Ecto neural progenitor cell (in vitro differentiated cells): ENCODE data around the gene WWC2.
A peak's percentile ranks its signal among the peaks of the same experiment; 100 is the strongest.

Experiments
- DNase-seq: peaks from one replicate; pipeline ENCODE4 v3.0.0-alpha.2; 2018; ENCODE audit warnings: low spot score

The WWC2 gene

DNA sequence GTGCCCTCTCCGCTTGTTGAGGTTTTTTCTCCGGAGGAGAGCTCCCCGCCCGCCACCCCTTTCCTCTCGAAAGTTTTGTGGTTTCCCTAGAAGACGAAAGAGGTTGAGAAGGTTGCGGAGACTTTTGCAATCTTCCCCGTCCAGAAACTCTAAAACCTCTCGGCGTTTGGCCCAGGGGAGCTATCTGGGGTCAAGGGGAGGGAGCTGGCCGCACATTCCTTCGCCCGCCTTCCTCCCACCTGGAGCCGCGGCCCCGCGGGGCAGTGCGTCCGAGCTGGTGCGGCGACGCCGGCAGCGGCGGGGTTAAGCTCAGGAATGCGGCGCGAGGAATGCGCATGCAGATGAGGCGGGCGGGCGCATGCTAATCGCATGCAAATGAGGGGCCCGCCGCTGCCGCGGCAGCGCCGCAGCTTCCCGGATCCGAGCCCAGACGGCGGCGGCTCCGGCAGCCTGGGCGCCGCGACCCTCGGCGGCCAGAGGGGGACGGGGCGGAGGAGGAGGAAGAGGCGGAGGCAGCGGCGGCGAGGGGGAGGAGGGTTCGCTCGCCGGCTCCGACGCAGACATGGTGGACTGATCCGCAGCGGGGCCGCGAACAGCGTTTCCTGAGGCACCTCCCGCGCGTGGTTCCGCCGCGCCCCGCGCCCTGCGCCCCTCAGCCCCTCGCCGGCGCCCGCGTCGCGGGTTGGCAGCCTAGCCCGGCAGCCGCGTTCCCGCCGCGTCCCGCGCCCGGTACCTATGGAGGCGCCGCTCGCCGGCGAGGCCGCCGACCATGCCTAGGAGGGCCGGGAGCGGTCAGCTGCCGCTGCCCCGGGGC is at the start of gene WWC2:
Gene WWC2, plus strand, starts transcription at position 535 of the 814 bp plus-strand sequence. Its CDS starts 235 bp downstream, at position 770.
- peak; percentile 96 for DNase-seq

DNA sequence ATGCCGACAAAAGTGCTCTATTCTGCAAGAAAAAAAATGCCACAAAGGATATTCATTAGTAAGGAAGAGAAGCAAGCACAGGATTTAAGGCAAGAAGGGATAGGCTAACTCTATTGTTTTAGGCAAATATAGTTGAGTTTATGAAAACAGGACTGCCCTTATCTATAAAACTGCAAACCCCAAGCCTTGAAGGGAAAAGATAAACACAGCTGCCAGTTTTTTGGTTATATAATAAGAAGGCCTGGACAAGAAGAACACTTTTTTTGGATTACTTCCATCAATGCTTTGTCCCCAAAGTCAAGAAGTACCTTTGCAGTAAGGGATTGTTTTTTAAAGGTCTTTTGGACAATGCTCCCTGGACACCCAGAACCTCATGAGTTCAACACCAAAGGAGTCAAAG is 45.4 kb upstream of the WWC2 start:
- DNase-seq, result no peak

- DNase-seq, result no peak
These were observed 41.8 kb upstream of the WWC2 start for GRCh38 chr4:183057255-183057654.

DNA sequence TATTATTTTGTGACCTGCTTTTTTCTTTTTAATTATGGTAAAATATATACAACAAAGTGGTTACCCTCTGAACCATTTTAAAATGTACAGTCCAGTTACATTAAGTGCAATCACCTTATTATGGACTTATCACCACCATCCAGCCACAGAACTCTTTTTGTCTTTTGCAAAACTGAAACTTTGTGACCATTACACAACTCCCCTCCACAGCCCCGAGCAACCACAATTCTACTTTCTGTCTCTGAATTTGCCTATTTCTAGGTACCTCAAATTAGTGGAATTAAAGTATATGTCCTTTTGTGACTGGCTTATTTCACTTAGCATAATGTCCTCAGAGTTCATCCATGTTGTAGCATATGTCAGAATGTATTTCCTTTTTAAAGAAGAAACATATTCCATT is 39.3 kb upstream of the WWC2 start:
- no peak for DNase-seq

DNA sequence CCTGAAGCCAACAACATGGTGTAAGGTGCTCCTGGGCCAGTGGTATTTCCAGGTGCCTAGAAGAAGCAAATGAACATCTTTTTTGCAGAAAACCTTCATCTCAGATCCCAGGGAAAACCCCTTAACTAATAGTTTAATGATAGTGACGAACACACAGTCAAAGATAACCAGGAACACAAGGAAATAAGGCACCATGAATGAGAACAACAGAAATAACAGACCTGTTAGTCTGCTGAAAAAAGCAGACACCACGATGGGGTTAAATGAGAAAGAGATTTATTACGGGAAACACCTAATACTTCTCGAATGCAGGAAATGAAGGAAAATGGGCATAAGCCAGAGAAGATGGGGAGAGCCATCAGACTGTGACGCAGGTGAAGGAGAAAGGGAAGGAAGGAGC is 30.6 kb upstream of the WWC2 start:
- no peak for DNase-seq

GRCh38 chr4:183071222-183071621 is 27.8 kb upstream of the WWC2 start:
- DNase-seq, result no peak

DNA sequence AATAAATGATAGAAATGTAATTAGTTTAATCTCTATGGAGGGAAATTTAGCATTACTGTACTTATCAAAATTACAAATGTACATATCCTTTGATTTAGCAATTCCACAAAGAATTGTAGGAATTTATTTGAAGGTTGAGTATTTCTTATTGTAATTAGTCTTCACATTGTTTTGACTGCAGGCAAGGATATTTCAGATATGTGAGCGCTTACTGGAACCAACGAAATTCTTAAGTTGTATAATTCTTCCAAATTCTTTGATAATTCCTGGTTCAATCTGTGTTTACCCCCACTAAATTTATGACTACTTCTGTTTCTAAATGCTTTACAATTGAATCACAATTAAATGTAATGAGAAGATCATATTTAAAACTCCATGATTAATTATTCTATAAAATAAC is 26.9 kb upstream of the WWC2 start:
- DNase-seq, result no peak

- no peak for DNase-seq
These were observed 25.3 kb upstream of the WWC2 start for GRCh38 chr4:183073838-183074145.

GRCh38 chr4:183074288-183074990 is 24.6 kb upstream of the WWC2 start:
- no peak for DNase-seq

- no peak for DNase-seq
These were observed 20.4 kb upstream of the WWC2 start for GRCh38 chr4:183078634-183079033.

DNA sequence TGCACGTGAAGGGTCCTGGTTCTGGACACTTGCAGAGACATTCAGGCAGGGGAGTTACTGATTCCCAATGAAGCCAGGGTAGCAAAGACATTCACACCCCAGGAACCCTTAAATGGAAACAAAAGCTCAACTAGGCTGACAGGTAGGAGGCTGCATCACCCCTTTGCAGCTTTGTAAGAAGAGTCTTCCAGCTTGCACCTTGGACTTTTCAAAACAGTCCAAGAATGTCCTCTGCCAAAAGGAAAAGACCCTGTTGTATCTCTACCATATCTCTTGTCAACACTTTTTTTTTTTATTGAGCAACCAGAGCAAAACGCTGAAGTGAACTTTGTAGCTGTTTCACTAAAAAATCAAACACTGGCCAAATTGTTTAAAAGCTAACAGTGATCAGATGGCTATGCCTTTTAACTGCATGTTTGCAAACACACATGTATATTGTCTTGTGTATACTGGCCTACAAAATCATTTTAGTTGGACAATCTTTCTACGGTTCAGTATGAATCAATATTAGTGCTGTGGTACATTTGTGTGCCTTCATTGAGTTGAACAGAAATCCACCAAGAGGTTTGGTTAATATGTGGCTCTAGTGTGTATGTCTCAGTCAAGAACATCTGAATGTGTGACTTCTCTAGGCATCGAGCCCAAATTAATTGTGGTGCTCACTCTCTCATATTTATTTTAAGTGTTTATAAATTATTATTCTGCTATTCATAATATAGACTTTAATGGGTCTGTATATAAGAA is 18.5 kb upstream of the WWC2 start:
- DNase-seq, result no peak

- no peak for DNase-seq
These were observed 18.0 kb upstream of the WWC2 start for GRCh38 chr4:183081116-183081469.

GRCh38 chr4:183082053-183082452 is 17.0 kb upstream of the WWC2 start:
- DNase-seq, result no peak

DNA sequence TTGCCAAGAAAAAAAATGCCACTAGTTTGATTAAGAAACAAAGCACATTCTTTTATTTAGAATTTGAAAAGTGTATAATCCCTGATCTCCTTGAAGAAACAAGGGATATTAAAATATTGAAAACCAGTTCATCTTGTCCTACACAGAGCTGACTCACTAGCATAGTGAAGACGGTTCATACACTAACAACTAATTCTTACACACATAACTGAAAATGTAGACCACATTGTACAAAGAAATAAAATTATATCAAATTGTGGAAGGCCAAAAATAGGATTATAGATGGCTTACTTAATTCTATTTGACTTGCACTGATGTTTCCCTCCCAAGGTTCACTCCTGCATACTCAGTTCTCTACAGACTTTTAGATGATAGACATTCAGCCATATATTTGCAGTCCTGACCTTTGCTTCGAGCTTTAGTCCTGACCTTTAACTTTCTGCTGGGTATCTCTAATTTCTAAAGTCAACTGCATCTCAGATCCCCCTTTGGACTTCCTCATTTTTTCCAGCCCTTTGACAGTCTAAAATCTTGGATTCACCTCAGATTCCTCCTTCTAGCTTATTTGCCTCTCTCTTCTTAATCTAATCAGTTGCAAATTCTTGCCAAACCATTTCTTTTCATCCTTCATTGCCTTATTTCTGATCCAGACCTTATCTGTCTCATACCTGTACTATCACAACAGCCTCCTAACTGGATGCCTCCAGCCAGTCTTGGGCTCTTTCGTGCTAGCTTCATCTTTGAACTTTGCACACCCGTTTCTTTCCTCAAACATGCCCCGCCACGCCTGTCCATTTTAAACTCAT is 4.5 kb upstream of the WWC2 start:
- no peak for DNase-seq

DNA sequence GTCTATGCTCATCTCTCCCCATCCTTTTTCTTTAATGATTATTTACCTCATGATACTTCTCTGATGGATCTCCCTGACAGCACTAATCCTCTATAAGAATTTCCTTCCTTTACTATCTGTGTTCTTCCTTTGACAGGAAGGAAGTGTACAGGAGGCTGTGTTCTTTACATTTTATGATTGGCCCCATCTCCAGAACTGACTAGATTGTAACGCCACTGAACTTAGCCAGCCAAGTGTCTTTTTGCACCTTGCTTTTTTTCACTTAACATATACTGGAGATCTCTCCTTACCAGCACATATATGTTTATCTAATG is 3.9 kb upstream of the WWC2 start:
- no peak for DNase-seq

DNA sequence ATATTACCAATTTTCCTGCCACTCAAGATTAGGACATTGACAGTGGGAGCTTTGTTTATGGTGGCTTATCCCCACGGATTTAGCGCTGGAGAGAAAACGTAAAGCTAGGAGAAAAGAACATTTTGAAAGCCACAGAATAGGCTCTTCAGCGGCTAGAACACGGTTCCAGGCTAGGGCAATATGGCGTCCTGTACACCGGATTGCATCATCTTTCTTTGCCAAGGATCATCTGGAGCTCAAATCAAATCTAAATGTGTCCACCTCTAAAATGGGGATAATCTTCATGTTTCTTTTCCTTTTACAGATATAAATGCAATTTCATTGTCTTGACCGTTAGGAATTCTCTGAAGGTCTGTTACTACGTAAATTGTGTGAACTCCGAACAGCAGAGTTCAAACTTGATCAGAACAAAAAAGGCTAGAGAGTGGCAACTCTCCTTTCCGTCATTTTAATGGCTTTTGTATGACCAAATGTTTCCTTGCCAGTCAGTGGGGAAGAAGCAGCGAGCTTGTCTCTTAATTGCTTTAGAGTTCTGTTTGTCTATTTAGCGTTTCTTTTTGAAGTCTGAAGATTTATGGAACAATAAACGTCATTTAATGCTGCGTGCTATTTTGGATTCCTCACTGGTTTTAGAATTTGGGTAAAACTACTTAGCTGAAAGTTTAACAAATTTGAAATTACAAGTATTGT is 2.6 kb upstream of the WWC2 start:
- no peak for DNase-seq

GRCh38 chr4:183097231-183098018 is 1.6 kb upstream of the WWC2 start:
- peak; percentile 69 for DNase-seq

DNA sequence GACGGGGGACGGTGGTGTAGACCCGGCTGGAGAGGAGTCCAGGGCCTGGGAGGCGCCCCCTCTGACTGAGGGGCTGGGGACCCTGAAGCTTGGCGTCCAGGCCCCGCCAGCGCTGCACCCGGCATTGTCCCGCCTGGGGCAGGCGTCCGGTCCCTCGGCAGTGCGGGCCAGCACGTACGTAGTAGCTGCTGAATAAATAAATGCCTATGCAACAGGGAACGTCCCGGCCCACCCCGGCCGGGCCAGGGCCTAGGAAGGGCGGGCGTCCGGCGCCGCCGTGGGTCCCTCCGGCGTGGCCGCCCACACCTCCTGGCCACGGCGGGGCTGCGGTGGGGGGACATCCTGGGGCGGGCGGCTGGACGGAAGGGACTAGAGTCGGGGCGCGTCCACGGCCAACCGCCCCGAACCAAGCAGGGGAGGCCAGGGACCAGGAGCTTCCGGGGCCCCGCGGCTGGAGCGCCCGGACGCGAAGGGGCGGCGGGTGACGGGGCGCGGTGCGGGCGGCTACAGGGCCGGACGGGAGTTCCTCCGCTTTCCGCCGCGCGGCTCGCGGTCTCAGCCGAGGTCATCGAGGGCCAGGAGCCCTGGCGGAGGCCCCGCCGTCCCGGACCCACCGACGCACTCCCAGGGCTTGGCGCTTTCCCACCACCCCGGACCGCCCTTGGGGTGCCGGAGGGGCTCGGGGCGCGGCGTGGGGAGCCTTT is 886 bp upstream of the WWC2 start:
- no peak for DNase-seq

GRCh38 chr4:183099537-183100297 is 660 bp downstream of the WWC2 start:
- DNase-seq, result peak; percentile 81

DNA sequence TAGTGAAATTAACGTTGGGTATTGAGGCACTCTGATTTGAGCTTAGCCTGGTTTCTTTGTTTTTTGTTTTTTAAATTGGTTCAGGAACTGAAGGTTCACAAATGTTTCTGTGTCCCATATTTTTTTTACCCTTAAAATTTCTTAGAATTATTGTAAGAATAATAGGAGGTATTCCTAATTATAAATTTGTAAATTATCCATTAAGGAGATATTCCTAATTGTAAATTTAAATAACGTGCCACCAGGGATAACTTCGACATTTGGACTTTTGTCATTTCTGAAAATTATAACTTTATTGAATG is 1.2 kb downstream of the WWC2 start:
- DNase-seq, result no peak
